ENCODE results near the gene MPHOSPH10.

DNA sequence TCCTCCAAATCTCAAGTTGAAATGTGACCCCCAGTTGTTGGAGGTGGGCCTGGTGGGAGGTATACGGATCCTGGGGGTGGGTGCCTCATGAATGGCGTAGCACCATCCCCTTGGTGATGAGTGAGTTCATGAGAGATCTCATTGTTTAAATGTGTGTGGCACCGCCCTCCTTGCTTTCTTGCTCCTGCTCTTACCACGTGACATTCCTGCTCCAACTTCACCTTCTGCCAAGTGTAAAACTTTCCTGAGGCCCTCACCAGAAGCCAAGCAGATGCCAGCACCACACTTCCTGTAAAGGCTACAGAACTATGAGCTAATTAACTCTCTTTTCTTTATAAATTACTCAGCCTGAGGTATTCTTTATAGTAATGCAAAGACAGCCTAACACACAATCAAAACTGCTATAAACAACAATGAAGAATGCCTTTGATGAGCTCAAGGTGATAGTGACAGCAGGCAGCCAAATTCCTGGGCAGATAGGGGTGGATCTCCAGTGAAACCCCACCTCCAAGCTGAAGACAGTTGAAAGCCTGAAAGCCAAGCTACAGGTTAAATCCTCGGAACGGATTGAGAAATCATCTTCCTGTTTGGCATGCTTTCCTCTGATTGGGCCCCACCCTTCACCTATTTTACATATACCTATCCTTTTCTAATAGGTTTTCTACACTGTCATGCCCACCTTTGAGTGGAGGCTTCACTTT lies 27.3 kb upstream of the MPHOSPH10 start:
- TF ChIP-seq, protein P1, sequence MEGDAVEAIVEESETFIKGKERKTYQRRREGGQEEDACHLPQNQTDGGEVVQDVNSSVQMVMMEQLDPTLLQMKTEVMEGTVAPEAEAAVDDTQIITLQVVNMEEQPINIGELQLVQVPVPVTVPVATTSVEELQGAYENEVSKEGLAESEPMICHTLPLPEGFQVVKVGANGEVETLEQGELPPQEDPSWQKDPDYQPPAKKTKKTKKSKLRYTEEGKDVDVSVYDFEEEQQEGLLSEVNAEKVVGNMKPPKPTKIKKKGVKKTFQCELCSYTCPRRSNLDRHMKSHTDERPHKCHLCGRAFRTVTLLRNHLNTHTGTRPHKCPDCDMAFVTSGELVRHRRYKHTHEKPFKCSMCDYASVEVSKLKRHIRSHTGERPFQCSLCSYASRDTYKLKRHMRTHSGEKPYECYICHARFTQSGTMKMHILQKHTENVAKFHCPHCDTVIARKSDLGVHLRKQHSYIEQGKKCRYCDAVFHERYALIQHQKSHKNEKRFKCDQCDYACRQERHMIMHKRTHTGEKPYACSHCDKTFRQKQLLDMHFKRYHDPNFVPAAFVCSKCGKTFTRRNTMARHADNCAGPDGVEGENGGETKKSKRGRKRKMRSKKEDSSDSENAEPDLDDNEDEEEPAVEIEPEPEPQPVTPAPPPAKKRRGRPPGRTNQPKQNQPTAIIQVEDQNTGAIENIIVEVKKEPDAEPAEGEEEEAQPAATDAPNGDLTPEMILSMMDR (conservative IDR thresholded peaks at IDR 0.05) = no peak
- no peak for TF ChIP-seq ZFX (IDR thresholded peaks at IDR 0.05)

All from C4-2B (cell line).